ENCODE data around the gene CBL.

CBL gene

DNA sequence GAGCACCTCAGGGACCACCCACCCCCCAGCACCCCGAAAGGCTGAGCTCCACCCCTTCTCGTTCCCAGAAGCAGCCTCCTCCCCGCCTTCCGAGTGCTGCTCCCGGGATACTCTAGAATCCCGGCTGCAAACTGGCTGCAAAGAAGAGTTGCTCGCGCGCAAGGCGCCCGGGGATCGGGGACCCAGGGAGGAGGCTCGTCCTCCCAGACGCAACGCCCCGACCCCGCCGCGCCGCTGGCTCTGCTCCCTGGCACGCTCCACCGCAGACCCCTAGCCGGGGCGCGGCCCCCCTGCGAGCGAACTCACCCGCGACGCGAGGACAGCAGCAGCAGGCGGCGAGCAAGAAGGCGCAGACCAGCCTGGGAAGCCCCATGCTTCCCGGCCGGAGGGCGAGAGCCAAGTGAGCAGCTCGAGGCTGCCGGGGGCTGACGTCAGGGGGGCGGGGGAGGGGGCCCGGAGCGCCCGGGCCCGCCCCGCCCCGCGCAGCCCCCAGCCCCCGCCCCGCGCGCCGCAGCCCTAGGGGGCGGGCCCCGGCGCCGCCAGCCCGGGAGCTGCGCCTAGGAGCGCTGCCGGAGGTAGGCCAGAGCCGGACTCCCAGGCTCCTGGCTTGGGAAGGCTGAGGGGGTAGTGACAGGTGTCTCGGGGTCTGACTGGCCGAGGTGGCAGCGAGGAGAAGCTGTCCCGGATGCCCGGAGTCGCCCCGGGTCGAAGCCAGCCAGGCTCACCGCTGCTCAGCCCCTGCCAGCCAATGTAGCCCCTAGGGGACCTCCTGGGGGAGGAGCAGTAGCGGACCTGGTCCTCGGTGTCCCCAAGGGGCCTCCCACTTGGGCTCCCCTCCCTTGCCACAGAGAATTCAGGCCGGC lies 110.8 kb downstream of the CBL start, which contains the start of gene MCAM:
Gene MCAM, minus strand, starts transcription at position 402 of the 863 bp plus-strand sequence. Its CDS starts 29 bp downstream, at position 373.
- Histone ChIP-seq H3K27me3 (ENCODE audit: insufficient read depth, poor library complexity, severe bottlenecking) (no peaks in the 10 kb centered on the region), H3K36me3 (ENCODE audit: low read depth) (peaks cover 3% of the 10 kb centered on the region; the same call in 1 of the 2 replicates), H3K4me1 (ENCODE audit: insufficient read depth, poor library complexity, severe bottlenecking) (peaks cover 13% of the 10 kb centered on the region), H3K4me3 (ENCODE audit: severe bottlenecking) (peak within 1 kb of the TSS; percentile 46), H3K27ac (ENCODE audit: poor library complexity, severe bottlenecking) (peak within 1 kb of the TSS; percentile 57), H3K9me3 (ENCODE audit: severe bottlenecking) (no peaks in the 10 kb centered on the region)
- DNase-seq (ENCODE audit: low spot score), result no peak
- TF ChIP-seq, protein P1, sequence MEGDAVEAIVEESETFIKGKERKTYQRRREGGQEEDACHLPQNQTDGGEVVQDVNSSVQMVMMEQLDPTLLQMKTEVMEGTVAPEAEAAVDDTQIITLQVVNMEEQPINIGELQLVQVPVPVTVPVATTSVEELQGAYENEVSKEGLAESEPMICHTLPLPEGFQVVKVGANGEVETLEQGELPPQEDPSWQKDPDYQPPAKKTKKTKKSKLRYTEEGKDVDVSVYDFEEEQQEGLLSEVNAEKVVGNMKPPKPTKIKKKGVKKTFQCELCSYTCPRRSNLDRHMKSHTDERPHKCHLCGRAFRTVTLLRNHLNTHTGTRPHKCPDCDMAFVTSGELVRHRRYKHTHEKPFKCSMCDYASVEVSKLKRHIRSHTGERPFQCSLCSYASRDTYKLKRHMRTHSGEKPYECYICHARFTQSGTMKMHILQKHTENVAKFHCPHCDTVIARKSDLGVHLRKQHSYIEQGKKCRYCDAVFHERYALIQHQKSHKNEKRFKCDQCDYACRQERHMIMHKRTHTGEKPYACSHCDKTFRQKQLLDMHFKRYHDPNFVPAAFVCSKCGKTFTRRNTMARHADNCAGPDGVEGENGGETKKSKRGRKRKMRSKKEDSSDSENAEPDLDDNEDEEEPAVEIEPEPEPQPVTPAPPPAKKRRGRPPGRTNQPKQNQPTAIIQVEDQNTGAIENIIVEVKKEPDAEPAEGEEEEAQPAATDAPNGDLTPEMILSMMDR (IDR thresholded peaks at IDR 0.05; ENCODE audit: poor library complexity, severe bottlenecking), result no peak
- peak; percentile 15; the same call in 1 of the 3 replicates for ATAC-seq (ENCODE audit: low read depth)

DNA sequence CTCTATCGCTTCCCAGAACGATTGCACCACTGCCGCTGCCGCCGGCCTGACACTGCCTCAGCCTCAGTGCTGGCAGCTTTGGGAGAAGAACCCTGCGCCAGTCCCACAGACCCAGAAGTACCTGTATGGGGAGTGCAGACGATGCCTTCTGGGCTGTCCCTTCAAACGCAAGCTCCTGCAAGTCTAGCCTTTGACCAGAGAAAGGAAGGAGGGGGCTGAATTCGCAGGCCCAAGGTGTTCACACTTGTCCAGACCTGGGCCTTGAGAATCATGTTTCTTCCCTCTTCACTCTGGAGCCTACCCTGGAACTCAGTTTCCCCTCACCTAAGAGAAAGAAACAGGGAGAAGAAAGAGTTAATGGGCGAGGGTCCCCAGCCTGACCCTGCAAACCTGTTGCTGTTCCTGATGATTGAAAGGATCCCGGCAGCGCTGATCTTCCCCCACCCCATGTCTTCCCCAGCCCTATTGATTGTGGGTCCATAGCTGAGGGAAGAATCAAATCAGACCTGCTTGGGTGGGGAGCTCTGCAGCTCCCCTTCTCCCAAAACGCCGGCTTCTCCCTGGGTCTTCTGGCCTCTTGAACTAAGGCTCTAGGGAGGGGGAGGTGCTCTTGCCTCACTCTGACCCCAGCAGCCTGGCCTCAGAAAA lies 111.6 kb downstream of the CBL start:
- Histone ChIP-seq H3K4me1 (ENCODE audit: insufficient read depth, poor library complexity, severe bottlenecking) (peaks cover 13% of the 10 kb centered on the region), H3K4me3 (ENCODE audit: severe bottlenecking) (no peak overlapping the region), H3K36me3 (ENCODE audit: low read depth) (peaks cover 3% of the 10 kb centered on the region; the same call in 1 of the 2 replicates), H3K27ac (ENCODE audit: poor library complexity, severe bottlenecking) (peak overlapping the region; percentile 57), H3K9me3 (ENCODE audit: severe bottlenecking) (no peaks in the 10 kb centered on the region), H3K27me3 (ENCODE audit: insufficient read depth, poor library complexity, severe bottlenecking) (no peaks in the 10 kb centered on the region)
- ATAC-seq (ENCODE audit: low read depth) (0 out of 3 replicates have a peak, but pooled peaks have one; percentile 2), DNase-seq (ENCODE audit: low spot score) (no peak)
- TF ChIP-seq, protein P1 (IDR thresholded peaks at IDR 0.05; ENCODE audit: poor library complexity, severe bottlenecking), result no peak

- peaks cover 3% of the 10 kb centered on the region; the same call in 1 of the 2 replicates for H3K36me3 ChIP-seq (ENCODE audit: low read depth)
- no peaks in the 10 kb centered on the region for H3K9me3 ChIP-seq (ENCODE audit: severe bottlenecking)
- no peak overlapping the region for H3K4me3 ChIP-seq (ENCODE audit: severe bottlenecking)
- TF ChIP-seq, protein P1 (IDR thresholded peaks at IDR 0.05; ENCODE audit: poor library complexity, severe bottlenecking), result no peak
- H3K4me1 ChIP-seq (ENCODE audit: insufficient read depth, poor library complexity, severe bottlenecking), result peaks cover 13% of the 10 kb centered on the region
- DNase-seq (ENCODE audit: low spot score) (no peak), ATAC-seq (ENCODE audit: low read depth) (peak; percentile 20; the same call in 2 of the 3 replicates)
- H3K27ac ChIP-seq (ENCODE audit: poor library complexity, severe bottlenecking), result peak overlapping the region; percentile 57
- H3K27me3 ChIP-seq (ENCODE audit: insufficient read depth, poor library complexity, severe bottlenecking), result no peaks in the 10 kb centered on the region
Measured at GRCh38 chr11:119318240-119319135, 112.3 kb downstream of the CBL start.

GRCh38 chr11:119319136-119319699 lies 113.1 kb downstream of the CBL start:
- H3K4me1 ChIP-seq (ENCODE audit: insufficient read depth, poor library complexity, severe bottlenecking), result peaks cover 13% of the 10 kb centered on the region
- TF ChIP-seq, protein P1 (IDR thresholded peaks at IDR 0.05; ENCODE audit: poor library complexity, severe bottlenecking), result no peak
- no peak for DNase-seq (ENCODE audit: low spot score)
- H3K27me3 ChIP-seq (ENCODE audit: insufficient read depth, poor library complexity, severe bottlenecking), result no peaks in the 10 kb centered on the region
- H3K27ac ChIP-seq (ENCODE audit: poor library complexity, severe bottlenecking), result peak overlapping the region; percentile 57
- H3K36me3 ChIP-seq (ENCODE audit: low read depth), result no peaks in the 10 kb centered on the region
- H3K4me3 ChIP-seq (ENCODE audit: severe bottlenecking), result no peak overlapping the region
- no peaks in the 10 kb centered on the region for H3K9me3 ChIP-seq (ENCODE audit: severe bottlenecking)
- no peak for ATAC-seq (ENCODE audit: low read depth)
